Fibroblast of skin of right biceps (primary cell): ENCODE results near the gene ETV3.
A peak's percentile ranks its signal among the peaks of the same experiment; 100 is the strongest.

Experiments
- DNase-seq: peaks from one replicate; pipeline ENCODE4 v3.0.0-alpha.2; 2013

The ETV3 gene

DNA sequence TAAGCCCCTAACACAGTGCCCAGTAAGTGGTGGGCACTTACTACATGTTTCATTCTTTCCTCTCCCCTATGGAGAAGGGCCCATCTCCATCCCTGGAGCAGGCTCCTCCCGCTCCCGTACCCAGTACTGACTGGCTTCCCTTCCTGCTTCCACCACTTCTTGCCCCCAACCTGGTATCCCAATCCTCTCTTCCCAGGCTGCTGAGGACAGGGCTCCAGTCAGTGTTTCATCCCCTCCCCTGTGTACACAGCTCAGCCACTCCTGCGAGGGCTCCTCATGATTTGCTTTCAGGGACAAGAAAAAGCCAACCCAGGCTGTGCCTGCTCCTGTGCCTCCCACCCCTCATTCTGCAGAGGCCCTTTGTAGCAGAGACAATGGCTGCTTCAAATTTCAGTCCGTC is 20.8 kb upstream of the ETV3 start:
- no peak for DNase-seq

DNA sequence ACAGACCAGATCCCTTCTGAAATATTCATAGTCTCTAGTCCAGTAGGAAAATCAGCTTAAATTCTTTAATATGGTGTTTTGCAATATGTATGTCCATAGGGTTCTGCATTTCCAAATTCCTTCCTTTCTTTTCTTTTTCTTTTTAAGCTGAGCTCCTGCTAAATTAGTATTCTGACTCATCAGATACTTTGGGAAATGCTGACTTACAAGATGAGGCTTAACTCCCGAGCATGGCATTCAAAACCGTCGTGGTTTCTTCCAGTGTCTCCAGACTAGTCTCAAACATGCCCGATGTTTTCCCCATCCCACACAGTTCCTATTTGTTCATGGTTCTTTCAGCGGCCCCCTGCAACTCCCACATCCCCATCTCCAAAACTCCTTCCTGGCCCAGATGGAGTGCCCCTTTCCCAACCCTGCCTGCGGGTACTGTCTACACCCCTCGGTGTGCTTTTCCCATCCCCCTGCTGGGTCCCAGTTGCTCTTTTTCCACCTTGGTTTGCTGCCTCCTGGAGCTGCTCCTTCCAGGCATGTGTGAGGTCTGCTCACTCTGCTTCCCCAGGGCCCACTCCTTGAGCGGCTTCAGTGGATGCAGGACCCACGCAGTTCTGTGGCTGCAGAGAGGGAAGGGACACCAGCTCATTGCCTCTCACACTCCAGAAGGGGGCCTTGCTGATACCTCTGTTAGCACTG is 19.5 kb upstream of the ETV3 start:
- peak; percentile 70 for DNase-seq

GRCh38 chr1:157156058-157156541 is 17.9 kb upstream of the ETV3 start:
- DNase-seq, result peak; percentile 60

DNA sequence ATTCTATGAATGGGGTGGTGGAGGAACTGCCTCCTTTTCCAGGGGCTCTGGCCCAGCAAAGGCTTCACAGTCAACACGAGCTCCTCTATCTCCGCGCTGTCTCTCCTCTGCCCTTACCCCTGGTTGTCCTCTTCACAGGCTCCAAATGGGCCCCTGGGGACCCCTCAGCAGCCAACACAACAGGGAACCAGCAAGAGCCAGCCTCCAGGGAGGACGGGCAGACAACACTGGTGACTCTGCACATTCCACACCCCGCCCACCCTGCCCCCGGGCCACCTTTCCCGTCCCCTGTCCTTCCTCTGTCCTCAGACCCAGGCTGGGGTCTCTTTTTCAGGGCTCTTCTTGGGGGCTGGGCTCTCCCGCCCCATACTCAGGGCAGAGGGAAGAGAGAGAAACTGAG is 17.5 kb upstream of the ETV3 start:
- no peak for DNase-seq

- no peak for DNase-seq
Observed at GRCh38 chr1:157154940-157155514, 16.8 kb upstream of the ETV3 start.

- no peak for DNase-seq
Observed at GRCh38 chr1:157154291-157154690, 16.1 kb upstream of the ETV3 start.

DNA sequence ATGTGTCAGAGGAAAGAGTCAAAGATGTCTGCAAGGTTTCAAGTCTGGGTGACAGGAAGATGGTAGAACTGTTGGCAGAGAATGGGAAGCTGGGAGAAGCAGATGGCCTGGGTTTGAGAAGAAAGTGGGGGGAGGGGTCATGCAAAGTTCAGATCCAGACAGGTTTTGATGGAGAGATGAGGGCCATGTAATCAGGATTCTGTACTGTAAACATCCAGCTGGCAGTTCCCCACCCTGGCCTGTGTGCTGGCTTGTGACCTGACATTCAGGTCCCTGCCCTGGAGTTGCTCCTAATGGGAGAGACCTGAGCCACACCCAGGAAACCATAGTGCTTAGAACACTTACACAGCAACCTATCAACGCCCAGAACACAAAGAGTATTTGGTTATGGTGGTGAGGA is 15.6 kb upstream of the ETV3 start:
- no peak for DNase-seq

- DNase-seq, result no peak
Observed at GRCh38 chr1:157152510-157152909, 14.3 kb upstream of the ETV3 start.

- DNase-seq, result no peak
Observed at GRCh38 chr1:157151506-157151905, 13.3 kb upstream of the ETV3 start.

GRCh38 chr1:157151073-157151472 is 12.9 kb upstream of the ETV3 start:
- DNase-seq, result no peak

DNA sequence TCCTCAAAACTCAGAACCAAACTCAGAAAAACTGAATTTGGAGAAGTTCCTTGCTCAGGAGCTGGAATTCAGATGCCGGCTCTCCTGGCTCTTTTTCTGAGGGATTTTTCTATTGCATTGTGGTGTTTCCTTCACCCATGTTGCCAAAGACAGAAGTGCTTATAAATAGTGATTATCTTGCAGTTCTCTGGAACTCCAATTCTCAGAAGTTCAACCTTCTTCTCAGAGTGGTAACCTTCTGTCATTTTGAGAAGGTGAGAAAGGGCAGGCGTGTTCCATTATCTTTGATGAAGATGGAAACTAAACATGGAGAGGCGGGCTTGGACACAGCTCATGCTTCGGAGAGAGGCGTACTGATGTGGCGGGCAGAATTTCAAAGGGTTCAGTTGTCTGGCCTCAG is 12.4 kb upstream of the ETV3 start:
- DNase-seq, result no peak

- peak; percentile 49 for DNase-seq
Observed at GRCh38 chr1:157147906-157148700, 9.9 kb upstream of the ETV3 start.

GRCh38 chr1:157147037-157147436 is 8.8 kb upstream of the ETV3 start:
- no peak for DNase-seq

- DNase-seq, result no peak
Observed at GRCh38 chr1:157146244-157146643, 8.0 kb upstream of the ETV3 start.

DNA sequence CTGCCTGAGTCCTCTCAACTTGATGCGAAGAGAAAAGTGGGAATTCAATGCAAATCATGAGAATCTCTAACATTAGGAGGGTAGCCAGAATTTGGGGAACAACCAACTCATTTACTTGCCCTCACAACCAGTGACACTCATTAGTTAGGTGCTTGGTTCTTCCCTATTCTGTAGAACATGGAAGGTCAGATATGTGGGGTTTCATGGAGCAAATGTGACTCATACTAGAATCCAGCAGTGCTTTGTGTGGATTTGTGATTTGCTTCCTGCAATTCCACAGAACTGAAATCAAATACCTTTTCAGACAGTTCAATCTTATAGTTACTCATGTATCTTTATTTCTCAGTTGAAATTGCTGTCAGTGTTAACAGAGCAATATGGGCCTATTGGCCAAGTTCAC is 6.9 kb upstream of the ETV3 start:
- no peak for DNase-seq

- no peak for DNase-seq
Observed at GRCh38 chr1:157144509-157144908, 6.3 kb upstream of the ETV3 start.

- no peak for DNase-seq
Observed at GRCh38 chr1:157142765-157143423, 4.7 kb upstream of the ETV3 start.

DNA sequence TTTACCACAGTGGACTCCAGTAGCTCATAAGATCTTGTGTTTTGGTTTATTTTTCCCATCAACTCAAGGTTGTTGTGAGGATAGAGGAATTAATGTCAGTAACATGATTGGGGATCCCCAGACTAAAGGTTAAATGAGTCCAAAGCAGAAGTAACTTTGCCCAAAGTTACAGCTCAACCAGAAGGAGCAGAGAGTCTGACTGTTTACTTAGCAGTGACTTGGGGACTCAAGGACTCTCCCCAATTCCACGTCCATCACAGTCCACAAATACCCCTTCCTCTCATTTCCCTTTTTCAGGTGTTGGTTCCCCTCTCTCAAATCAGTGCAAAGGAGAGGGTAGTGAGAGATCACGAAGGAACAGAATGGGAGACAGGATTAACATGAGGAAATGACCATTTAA is 4.0 kb upstream of the ETV3 start:
- no peak for DNase-seq

DNA sequence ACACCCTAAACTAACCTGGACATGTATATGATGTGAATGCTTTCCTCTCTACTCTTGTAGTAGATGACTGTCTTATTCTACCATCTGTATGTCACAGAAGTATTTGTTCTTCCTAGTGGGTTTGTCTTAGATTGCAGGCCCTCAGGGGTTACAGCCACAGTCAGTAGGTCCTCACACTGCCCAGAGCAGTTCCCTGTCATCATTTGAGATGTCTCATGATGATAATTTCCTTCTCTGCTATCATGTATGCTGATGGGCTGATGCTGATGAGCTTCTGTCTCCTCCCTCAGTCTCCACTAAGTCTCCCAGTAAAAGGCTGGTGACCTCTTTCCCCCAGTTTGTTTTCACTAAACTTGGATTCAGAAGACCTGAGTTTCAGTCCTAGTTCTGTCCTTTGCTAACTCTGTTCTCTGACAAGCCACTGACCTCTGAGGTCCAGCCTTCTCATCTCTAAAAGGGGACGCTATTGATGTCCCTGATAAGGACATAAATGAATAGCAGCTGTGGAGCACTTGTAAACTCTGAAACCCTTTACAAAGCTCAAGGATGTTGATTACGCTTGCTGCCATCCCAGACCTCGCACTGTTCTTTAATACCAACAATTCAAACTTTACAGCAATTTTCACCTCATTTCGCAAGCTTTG is 3.1 kb upstream of the ETV3 start:
- no peak for DNase-seq

DNA sequence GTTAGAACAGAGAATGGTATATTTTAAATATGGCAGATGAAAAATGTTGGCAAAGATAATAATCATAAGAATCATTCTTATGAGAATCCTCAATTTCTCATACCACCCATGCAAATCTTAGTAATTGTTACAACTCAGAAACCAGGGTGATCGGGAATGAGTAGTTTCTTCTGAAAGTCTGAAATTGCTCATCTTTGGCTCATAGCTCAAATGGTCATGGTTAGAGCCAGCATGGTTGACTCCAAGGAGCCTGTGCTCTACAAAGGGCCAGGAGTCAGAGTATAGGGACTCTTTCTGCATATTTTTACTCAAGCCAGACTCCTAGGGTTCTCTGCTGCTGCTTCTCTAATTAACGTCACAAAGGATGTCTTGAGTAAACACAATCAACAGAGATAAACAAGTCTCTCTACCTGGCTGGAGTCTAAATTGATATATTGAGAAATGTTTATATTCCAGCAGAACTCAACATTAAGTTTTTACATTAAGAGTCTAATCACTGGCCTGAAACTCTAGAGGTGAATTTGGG is 1.9 kb upstream of the ETV3 start:
- DNase-seq, result no peak

DNA sequence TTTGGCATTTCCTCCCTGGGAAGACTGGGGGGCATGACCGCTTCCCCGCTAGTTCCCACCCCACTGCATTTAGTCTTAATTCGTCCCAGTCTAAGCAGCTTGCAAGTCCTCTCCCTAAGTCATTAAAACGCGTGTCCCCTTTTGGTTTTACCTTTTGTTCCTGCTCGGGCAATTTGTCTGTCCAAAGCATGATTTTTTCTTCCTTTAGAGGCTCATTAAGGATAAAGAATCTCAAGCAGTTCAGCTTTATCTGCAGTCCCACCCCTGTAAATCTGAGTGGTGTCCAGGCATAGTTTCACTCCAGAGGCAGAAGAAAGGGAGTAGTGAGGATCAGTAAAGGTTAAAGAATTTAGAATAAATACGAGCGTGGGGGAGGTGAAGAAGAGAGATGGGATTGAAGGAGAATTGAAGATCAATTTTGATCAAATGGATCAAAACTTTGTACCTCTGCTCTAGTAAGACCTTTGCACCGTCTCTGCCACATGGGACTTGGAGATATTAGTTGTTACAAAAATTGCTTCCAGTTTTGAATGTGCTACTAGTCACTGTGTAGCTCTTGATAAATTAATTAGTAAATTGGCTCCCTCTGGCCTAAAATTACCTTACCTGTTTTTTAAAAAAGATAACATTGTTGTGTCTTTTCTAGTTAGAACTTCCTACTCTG is 989 bp upstream of the ETV3 start:
- no peak for DNase-seq
